Thyroid gland (tissue), 4 donors: Measurements from ENCODE around the gene KIR2DL1. TPM values are rescaled to one million over a fixed set of nuclear protein-coding genes. Genes with fewer than 3 reads are reported as not detected.
"Not testable (repeated sequence)": the region's sequence is repeated elsewhere in the genome, so short reads cannot be mapped to it uniquely, and the experiment has no call there.

Experiments used
- DNase-seq, 2 donors: peaks; one replicate each; pipeline ENCODE4 v3.0.0-alpha.2; 2019
- H3K27ac ChIP-seq, 3 donors: fragments of 200-600 bp; sonication (generic); 1 replicate in 2 of 3; 2 replicates in 1 of 3; pipeline ENCODE4 v1.5.1; 2016 to 2019; ENCODE audit warnings: mild to moderate bottlenecking in 1 of 3, moderate library complexity in 1 of 3
- H3K27me3 ChIP-seq: fragments of 200-600 bp; sonication (generic); one replicate; pipeline ENCODE4 v1.5.1; 2019
- H3K36me3 ChIP-seq, 2 donors: fragments of 200-600 bp; sonication (generic); one replicate each; pipeline ENCODE4 v1.5.1; 2016 to 2019
- H3K4me1 ChIP-seq, 2 donors: fragments of 200-600 bp; sonication (generic); one replicate each; pipeline ENCODE4 v1.5.1; 2017 to 2019
- H3K4me3 ChIP-seq, 3 donors: fragments of 200-600 bp; sonication (generic); replicated peaks in 1 of 3; 1 replicate in 2 of 3; 2 replicates in 1 of 3; pipeline ENCODE4 v1.5.1; 2016; ENCODE audit warnings: mild to moderate bottlenecking in 1 of 3
- H3K9me3 ChIP-seq: fragments of 200-600 bp; sonication (generic); one replicate; pipeline ENCODE4 v1.5.1; 2017
- WGBS, 2 donors: methylation state at CpG; one replicate each; pipeline ENCODE4 v1.1.5; 2017; 5-methylcytosine and 5-hydroxymethylcytosine counted together
- intact Hi-C: fragments of 100-400 bp; cut with DNase I; formaldehyde crosslinking; loops from one replicate; pipeline ENCODE4 v1.15.1; 2023
- total RNA-seq, 4 donors: library from RNA; depleted of rRNA; stranded (reverse); fragments of >200 nt; gene quantifications; one replicate each; pipeline ENCODE4 v1.2.3, GENCODE V29; 2016

KIR2DL1 gene
- total RNA-seq, 4 donors from 2014 or later, result not detected

- H3K27me3 ChIP-seq, H3K4me3 ChIP-seq, H3K9me3 ChIP-seq, H3K4me1 ChIP-seq, H3K36me3 ChIP-seq, DNase-seq, intact Hi-C loops, H3K27ac ChIP-seq: not testable (repeated sequence)
- 65 to 71% methylated on average over 6 of the region's 6 CpGs for WGBS, 2 donors
Measured at GRCh38 chr19:54750276-54750675, 19.3 kb upstream of the KIR2DL1 start.

GRCh38 chr19:54756204-54757110, 13.1 kb upstream of the KIR2DL1 start:
- H3K36me3 ChIP-seq, H3K9me3 ChIP-seq, intact Hi-C loops, DNase-seq, H3K27ac ChIP-seq, H3K4me3 ChIP-seq, H3K27me3 ChIP-seq, H3K4me1 ChIP-seq: not testable (repeated sequence)
- 46 to 82% methylated on average over 4 to 8 of the region's 12 CpGs for WGBS, 2 donors

- intact Hi-C loops, H3K27me3 ChIP-seq, H3K4me1 ChIP-seq, H3K9me3 ChIP-seq, H3K27ac ChIP-seq, H3K4me3 ChIP-seq, H3K36me3 ChIP-seq, DNase-seq: not testable (repeated sequence)
- WGBS, 2 donors, result 53 to 65% methylated on average over 6 of the region's 6 CpGs
Measured at GRCh38 chr19:54758577-54758976, 11.0 kb upstream of the KIR2DL1 start.

GRCh38 chr19:54764219-54764618, 5.4 kb upstream of the KIR2DL1 start:
- 61 to 65% methylated on average over 7 to 8 of the region's 8 CpGs for WGBS, 2 donors
- H3K36me3 ChIP-seq, H3K4me1 ChIP-seq, H3K4me3 ChIP-seq, H3K27ac ChIP-seq, DNase-seq, intact Hi-C loops, H3K9me3 ChIP-seq, H3K27me3 ChIP-seq: not testable (repeated sequence)

- H3K4me1 ChIP-seq, H3K27ac ChIP-seq, H3K27me3 ChIP-seq, H3K4me3 ChIP-seq, H3K36me3 ChIP-seq, H3K9me3 ChIP-seq, intact Hi-C loops, DNase-seq: not testable (repeated sequence)
- WGBS, 2 donors, result 73 to 79% methylated on average over 3 to 4 of the region's 4 CpGs
Measured at GRCh38 chr19:54766464-54766863, 3.1 kb upstream of the KIR2DL1 start.

- H3K4me1 ChIP-seq, H3K4me3 ChIP-seq, H3K27ac ChIP-seq, intact Hi-C loops, DNase-seq, H3K36me3 ChIP-seq, H3K9me3 ChIP-seq, H3K27me3 ChIP-seq: not testable (repeated sequence)
- WGBS, 2 donors, result 84 to 86% methylated on average over 4 of the region's 4 CpGs
Measured at GRCh38 chr19:54770511-54770910, 918 bp downstream of the KIR2DL1 start.

- intact Hi-C loops, H3K4me3 ChIP-seq, H3K4me1 ChIP-seq, H3K27ac ChIP-seq, H3K27me3 ChIP-seq, H3K9me3 ChIP-seq, DNase-seq, H3K36me3 ChIP-seq: not testable (repeated sequence)
- WGBS, 2 donors, result 84 to 88% methylated on average over 10 to 15 of the region's 15 CpGs
Measured at GRCh38 chr19:54771018-54771960, 1.7 kb downstream of the KIR2DL1 start.

- 34 to 41% methylated on average over 2 of the region's 2 CpGs for WGBS, 2 donors
- intact Hi-C loops, DNase-seq, H3K27me3 ChIP-seq, H3K9me3 ChIP-seq, H3K4me1 ChIP-seq, H3K4me3 ChIP-seq, H3K36me3 ChIP-seq, H3K27ac ChIP-seq: not testable (repeated sequence)
Measured at GRCh38 chr19:54772666-54773065, 3.1 kb downstream of the KIR2DL1 start.

GRCh38 chr19:54775095-54775815, 5.7 kb downstream of the KIR2DL1 start:
- WGBS, 2 donors, result 75 to 80% methylated on average over 10 to 12 of the region's 12 CpGs
- H3K36me3 ChIP-seq, DNase-seq, H3K27me3 ChIP-seq, H3K4me3 ChIP-seq, intact Hi-C loops, H3K9me3 ChIP-seq, H3K4me1 ChIP-seq, H3K27ac ChIP-seq: not testable (repeated sequence)

GRCh38 chr19:54775830-54776229, 6.2 kb downstream of the KIR2DL1 start:
- H3K36me3 ChIP-seq, H3K4me1 ChIP-seq, H3K4me3 ChIP-seq, H3K9me3 ChIP-seq, intact Hi-C loops, DNase-seq, H3K27me3 ChIP-seq, H3K27ac ChIP-seq: not testable (repeated sequence)
- whole genome bisulfite sequencing, 2 donors, result 80 to 87% methylated on average over 8 of the region's 8 CpGs

- H3K27me3 ChIP-seq, intact Hi-C loops, H3K4me1 ChIP-seq, H3K4me3 ChIP-seq, H3K27ac ChIP-seq, H3K9me3 ChIP-seq, DNase-seq, H3K36me3 ChIP-seq: not testable (repeated sequence)
- WGBS, 2 donors, result 62 to 77% methylated on average over 4 of the region's 4 CpGs
Measured at GRCh38 chr19:54777851-54778250, 8.3 kb downstream of the KIR2DL1 start.

GRCh38 chr19:54778896-54779295, 9.3 kb downstream of the KIR2DL1 start:
- DNase-seq, H3K4me3 ChIP-seq, H3K4me1 ChIP-seq, H3K27me3 ChIP-seq, H3K36me3 ChIP-seq, intact Hi-C loops, H3K27ac ChIP-seq, H3K9me3 ChIP-seq: not testable (repeated sequence)
- 71 to 78% methylated on average over 7 of the region's 7 CpGs for WGBS, 2 donors
